Activated T-helper 9 cell treated with anti-CD3 and anti-CD28 coated beads, Interleukin-2, amount 50 U/mL, for 16 hours (primary cell): ENCODE data around the gene UBE2S.
A peak's percentile ranks its signal among the peaks of the same experiment; 100 is the strongest.
"Not testable (repeated sequence)": the region's sequence is repeated elsewhere in the genome, so short reads cannot be mapped to it uniquely, and the experiment has no call there.

Experiments
- DNase-seq: peaks from one replicate; pipeline ENCODE4 v3.0.0-alpha.2; 2020; ENCODE audit warnings: low read depth

The UBE2S gene

GRCh38 chr19:55406091-55406825 is 1.3 kb downstream of the UBE2S start:
- DNase-seq, result no peak

GRCh38 chr19:55405638-55406037 is 1.9 kb downstream of the UBE2S start:
- no peak for DNase-seq

GRCh38 chr19:55402509-55402908 is 5.1 kb downstream of the UBE2S start:
- no peak for DNase-seq

DNA sequence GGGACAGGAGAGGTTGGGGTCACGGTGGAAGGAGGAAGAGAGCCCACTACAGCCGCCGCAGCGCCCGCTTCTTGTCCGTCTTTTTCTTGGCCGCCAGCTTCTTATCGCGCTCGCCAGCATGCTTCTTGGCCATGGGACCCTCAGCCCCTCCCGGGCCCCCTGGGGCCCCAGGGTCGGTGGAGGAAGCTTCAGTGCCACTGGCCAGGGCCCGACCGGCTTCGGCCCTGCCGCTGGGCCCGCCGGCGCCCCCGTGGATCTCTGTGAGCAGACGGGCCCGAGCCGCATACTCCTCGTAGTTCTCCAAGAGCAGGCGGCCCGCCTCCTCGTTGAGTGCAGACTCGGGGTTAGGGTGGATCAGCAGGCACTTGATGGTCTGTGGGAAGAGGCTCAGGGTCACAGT is 6.2 kb downstream of the UBE2S start:
- DNase-seq, result not testable (repeated sequence)

DNA sequence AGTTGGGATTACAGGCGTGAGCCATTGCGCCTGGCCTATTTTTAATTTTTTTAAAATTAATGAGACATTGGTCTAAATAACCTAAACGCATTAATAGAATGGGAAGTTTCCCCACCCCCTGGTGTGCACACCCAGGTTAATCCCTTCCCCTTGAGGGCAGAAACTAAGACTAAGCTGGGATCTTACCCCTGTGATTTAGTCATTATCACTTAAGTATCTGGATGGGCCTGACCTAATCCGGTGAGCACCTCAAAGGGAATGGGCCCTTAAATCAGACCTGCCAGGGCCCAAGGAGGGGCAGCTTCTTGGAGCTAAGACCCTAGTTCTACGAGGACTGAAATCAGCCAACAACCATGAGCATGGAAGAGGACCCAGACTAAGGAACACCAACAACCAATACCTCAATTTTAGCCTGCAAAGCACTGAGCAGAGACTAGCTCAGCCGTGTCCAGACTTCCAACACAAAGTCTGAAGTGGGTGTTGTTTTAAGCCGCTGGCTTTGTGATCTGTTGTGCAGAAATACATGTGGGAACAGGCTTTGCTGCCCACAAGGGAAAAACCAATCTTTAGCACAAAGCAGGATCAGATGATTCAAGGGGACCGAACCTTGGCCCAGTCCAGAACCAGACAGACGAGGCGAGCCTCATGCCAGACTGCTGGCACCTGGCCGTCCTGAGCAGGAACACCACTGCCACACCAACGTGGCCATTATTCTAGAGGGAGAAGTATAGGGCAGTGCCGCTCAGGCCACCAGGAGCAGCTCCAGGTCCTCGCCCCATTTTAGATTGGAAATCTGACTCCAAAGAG is 7.1 kb downstream of the UBE2S start:
- DNase-seq, result no peak

GRCh38 chr19:55398200-55398925 is 9.2 kb downstream of the UBE2S start:
- DNase-seq, result no peak

DNA sequence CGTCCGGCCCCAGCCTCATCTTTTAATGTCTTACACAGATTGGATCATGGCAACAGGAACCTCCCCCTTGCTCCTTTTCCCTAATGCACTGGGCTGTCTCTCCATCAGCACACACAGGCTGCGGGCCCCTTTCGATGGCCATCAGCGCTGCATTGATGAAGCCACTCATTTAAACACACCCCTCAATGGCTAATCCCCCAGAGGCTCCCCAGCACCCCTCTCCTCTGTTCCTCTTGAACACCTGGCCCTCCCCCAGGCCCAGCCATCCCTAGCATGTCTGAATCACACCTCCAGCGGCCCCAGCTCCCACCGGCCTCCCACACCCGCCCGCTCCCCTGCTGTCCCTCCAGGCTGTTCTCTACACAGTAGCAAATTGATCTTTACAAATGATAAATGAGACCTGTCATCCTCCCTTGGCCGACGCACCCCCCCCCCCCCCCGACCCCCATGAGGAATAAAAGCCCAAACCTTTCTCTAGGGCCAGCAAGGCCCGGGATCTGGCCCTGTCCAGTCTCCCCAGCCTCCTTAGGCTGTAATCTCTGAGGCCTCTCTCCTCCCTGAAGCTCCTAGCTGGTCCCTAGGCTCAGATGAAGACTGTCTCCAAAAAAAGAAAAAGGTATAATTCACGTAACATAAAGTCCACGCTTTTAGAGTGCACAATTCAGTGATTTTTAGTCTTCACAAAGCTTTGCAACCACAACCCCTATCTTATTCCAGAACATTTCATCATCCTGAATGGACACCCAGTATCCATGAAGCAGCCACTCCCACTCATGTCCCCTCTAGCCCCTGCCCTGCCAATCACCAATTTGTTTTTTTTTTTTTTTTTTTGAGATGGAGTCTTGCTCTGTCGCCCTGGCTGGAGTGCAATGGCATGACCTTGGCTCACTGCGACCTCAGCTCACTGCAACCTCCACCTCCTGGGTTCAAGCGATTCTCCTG is 14.5 kb downstream of the UBE2S start:
- DNase-seq, result no peak

- no peak for DNase-seq
Observed at GRCh38 chr19:55391702-55392615, 15.6 kb downstream of the UBE2S start.

DNA sequence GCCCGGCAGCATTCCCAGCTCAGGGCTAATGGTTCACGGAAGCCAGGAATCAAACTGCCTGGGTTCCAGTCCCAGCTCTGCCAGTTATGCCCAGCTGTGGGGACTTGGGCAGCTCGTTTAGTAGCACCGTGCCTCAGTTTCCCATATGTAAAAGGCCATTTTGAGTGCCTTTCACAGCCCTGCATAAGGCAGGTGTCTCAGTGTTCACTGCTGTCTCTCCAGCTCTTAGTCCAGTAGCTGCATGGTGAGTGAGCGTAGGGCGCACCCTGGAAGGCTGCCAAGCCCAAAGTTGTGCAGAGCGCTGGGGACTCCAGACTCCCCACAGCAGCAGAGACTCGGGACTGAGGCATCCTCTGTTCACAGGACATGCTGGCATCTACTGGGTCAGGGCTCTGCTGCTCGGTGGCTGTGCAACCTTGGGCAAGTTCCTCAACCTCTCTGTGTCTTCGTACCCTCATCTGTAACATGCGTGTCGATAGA is 16.4 kb downstream of the UBE2S start:
- DNase-seq, result no peak

DNA sequence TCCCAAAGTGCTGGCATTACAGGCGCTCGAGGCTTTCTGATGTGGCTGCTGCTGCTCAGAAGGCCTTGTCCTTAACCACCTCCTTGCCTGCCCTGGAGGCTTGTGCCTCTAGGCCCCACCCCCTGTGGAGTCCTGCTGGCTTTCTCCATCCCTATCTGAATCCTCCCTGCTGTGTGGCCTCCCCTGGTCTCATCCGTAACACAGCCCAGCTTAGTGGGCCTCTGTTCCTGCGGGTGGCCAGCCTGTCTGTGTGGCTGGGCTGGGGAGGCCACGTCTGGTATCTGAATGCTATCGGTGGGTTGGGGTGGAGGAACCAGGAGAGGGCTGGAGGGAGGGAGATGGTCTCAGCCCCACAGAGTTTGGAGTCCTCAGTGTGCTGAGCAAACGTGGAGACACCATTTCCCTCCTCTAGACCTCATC is 17.1 kb downstream of the UBE2S start:
- no peak for DNase-seq

GRCh38 chr19:55389386-55390317 is 17.9 kb downstream of the UBE2S start:
- DNase-seq, result no peak

GRCh38 chr19:55387736-55388497 is 19.7 kb downstream of the UBE2S start:
- DNase-seq, result no peak

DNA sequence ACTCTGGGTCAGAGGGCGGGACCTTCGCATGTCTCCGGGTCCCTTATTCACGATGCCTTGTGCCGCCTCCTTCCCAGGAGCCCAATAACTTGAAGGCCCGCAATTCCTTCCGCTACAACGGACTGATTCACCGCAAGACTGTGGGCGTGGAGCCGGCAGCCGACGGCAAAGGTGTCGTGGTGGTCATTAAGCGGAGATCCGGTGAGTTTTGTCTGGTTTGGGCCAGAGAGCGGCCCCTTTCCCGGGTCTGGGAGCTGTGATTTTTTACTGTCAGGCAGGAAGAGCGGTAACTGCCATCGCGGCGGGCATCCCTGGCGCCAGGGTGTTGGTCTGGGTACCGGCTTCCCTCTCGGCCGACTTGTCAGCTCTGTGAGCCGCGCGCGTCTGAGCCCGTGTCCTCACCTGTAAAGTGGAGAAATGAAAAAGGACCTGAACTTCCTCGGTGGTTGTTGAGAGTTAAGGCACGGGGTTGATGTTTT is 21.1 kb downstream of the UBE2S start:
- DNase-seq, result peak; percentile 22

GRCh38 chr19:55385724-55386492 is 21.7 kb downstream of the UBE2S start, which contains the start of gene RPL28:
Gene RPL28, plus strand, starts transcription at chr19:55385932. Its CDS starts 426 bp downstream, at chr19:55386358.
- DNase-seq, result peak; percentile 96

- peak; percentile 89 for DNase-seq
Observed at GRCh38 chr19:55384920-55385723, 22.5 kb downstream of the UBE2S start.

GRCh38 chr19:55384131-55384919 is 23.3 kb downstream of the UBE2S start, which contains the start of gene TMEM238:
Gene TMEM238, minus strand, starts transcription at chr19:55384292. Its CDS starts 33 bp downstream, at chr19:55384259.
- DNase-seq, result peak; percentile 16
